HK-2 (cell line): Measurements from ENCODE around the gene SLC26A4.

Experiments
- DNase-seq: peaks from one replicate; pipeline ENCODE4 v3.0.0-alpha.2; 2018; ENCODE audit not compliant: unreplicated experiment

The SLC26A4 gene

GRCh38 chr7:107746006-107746405 is 85.4 kb downstream of the SLC26A4 start:
- no peak for DNase-seq

- no peak for DNase-seq
Observed at GRCh38 chr7:107751113-107751512, 90.5 kb downstream of the SLC26A4 start.

- no peak for DNase-seq
Observed at GRCh38 chr7:107754642-107755041, 94.0 kb downstream of the SLC26A4 start.

- no peak for DNase-seq
Observed at GRCh38 chr7:107758667-107759066, 98.0 kb downstream of the SLC26A4 start.

- DNase-seq: no peak
Observed at GRCh38 chr7:107767391-107767790, 106.8 kb downstream of the SLC26A4 start.
